ENCODE results near the gene SCAPER.
"Not testable (repeated sequence)": the region's sequence is repeated elsewhere in the genome, so short reads cannot be mapped to it uniquely, and the experiment has no call there.

The SCAPER gene

DNA sequence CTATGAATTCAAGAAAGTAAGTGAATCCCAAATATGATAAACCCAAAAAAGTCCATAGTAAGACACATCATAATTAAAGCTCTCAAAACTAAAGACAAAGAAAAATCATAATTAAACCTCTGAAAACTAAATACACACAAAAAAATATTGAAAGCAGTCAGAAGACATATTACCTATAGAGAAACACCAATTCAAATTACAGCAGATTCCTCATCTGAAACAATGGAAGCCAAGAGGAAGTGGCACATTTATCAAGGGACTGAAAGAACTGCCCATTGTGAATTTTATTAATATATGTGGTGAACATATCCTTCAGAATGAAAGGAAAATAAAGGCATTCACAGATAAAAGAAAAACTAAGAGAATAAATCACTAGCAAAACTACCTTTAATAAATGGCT, 128.2 kb downstream of the SCAPER start:
- DNase-seq (ENCODE audit: low spot score), result no peak

GRCh38 chr15:76776480-76776879, 128.7 kb downstream of the SCAPER start:
- DNase-seq (ENCODE audit: low spot score), result no peak

- no peak for DNase-seq (ENCODE audit: low spot score)
Measured at GRCh38 chr15:76773234-76773633, 131.9 kb downstream of the SCAPER start.

- no peak for DNase-seq (ENCODE audit: low spot score)
Measured at GRCh38 chr15:76772776-76773175, 132.4 kb downstream of the SCAPER start.

- no peak for DNase-seq (ENCODE audit: low spot score)
Measured at GRCh38 chr15:76764004-76764403, 141.1 kb downstream of the SCAPER start.

- DNase-seq (ENCODE audit: low spot score), result no peak
Measured at GRCh38 chr15:76763554-76763953, 141.6 kb downstream of the SCAPER start.

- DNase-seq (ENCODE audit: low spot score), result no peak
Measured at GRCh38 chr15:76756381-76756780, 148.8 kb downstream of the SCAPER start.

GRCh38 chr15:76753771-76754170, 151.4 kb downstream of the SCAPER start:
- DNase-seq (ENCODE audit: low spot score), result no peak

DNA sequence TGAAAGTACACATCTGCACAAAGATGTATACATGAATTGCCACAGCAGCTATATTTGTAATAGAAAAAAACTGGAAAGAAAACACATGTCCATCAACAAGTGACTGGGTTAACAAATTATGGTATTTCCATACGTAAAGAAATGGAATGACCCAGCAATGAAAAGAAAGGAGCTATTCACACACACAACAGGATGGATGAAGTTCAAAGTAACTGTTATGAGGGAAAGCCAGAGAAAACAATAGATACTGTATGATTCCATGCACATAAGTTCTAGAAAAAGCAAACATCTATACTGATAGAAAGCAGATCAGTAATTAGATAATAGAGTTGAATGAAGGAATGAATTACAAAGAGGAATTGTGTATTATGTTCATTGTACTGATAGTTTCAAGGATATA, 152.0 kb downstream of the SCAPER start:
- DNase-seq (ENCODE audit: low spot score), result no peak

- DNase-seq (ENCODE audit: low spot score), result no peak
Measured at GRCh38 chr15:76752549-76752948, 152.6 kb downstream of the SCAPER start.

DNA sequence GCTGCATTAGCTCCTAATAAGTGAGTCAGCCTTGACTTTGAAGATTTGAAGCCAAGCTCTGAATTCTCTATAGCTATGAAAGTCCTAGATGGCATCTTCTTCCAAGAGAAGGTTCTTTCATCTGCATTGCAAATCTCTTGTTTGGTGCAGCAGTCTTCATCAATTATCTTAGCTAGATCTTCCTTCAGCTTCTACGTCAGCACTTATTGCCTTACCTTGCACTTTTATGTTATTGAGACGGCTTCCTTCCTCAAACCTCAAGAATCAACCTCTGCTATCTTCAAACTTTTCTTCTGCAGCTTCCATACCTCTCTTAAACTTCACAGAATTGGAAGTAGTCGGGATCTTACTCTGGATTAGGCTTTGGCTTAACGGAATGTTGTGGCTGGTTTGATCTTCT, 167.6 kb downstream of the SCAPER start:
- no peak for DNase-seq (ENCODE audit: low spot score)

- not testable (repeated sequence) for DNase-seq (ENCODE audit: low spot score)
Measured at GRCh38 chr15:76732321-76732720, 172.8 kb downstream of the SCAPER start.

- DNase-seq (ENCODE audit: low spot score), result peak; percentile 25
Measured at GRCh38 chr15:76730262-76730661, 174.9 kb downstream of the SCAPER start.

DNA sequence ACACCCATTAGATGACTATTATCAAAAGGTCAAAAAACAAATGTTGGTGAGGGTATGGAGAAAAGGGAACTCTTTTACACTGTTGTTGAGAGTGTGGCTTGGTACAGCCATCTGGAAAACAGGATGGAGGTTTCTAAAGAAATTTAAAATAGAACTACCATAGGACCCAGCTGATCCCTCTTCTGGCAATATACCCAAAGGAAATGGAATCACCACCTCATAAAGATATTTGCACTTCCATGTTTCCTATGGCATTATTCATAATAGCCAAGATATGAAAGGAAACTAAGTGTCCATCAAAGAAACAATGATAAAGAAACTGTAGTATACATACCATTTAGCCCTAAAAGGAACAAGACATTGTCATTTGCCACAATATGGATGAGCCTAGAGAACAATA, 186.3 kb downstream of the SCAPER start:
- no peak for DNase-seq (ENCODE audit: low spot score)

- no peak for DNase-seq (ENCODE audit: low spot score)
Measured at GRCh38 chr15:76714950-76715349, 190.2 kb downstream of the SCAPER start.

DNA sequence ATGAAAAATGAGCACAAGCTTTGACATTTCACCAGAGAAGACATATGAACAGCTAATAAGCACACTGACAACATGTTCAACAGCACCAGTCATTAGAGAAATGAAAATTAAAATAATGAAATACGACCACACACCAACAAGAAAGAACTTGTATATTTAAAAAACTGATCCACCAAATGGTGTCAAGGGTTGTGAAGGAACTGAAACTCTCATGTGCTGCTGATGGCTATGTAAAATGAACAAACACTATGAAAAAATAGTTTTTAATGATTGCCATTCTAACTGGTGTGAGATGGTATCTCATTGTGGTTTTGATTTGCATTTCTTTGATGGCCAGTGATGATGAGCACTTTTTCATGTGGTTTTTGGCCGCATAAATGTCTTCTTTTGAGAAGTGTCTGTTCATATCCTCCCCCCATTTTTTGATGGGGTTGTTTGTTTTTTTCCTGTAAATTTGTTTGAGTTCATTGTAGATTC, 193.8 kb downstream of the SCAPER start:
- DNase-seq (ENCODE audit: low spot score), result no peak

DNA sequence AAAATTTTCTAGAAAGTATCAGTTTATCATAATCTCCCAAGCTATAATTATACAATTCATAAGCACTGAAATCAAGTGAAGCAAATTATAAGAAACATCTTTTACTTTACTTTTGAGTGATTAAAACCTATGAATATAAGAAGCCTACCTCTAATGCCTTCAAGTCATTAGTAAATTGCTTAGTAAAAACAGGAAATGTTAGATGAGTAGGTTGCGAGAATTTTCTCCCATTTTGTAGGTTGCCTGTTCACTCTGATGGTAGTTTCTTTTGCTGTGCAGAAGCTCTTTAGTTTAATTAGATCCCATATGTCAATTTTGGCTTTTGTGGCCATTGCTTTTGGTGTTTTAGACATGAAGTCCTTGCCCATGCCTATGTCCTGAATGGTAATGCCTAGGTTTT, 201.1 kb downstream of the SCAPER start:
- DNase-seq (ENCODE audit: low spot score), result not testable (repeated sequence)

GRCh38 chr15:76696840-76697239, 208.3 kb downstream of the SCAPER start:
- no peak for DNase-seq (ENCODE audit: low spot score)

DNA sequence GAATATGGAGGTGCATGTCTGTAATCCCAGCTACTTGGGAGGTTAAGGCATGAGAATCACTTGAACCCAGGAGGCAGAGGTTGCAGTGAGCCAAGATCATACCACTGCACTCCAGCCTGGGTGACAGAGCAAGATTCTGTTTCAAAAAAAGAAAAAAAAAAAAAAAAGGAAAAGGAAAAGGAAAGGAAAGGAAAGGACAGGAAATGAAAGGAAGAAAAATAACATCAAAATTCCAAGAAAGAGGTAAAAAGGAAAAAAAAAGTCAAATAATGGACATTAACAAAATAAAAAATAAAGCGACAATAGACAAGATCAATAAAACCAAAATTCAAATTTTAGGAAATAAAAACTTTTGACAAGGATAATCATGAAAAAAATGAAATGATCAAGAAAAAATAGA, 212.6 kb downstream of the SCAPER start:
- not testable (repeated sequence) for DNase-seq (ENCODE audit: low spot score)

DNA sequence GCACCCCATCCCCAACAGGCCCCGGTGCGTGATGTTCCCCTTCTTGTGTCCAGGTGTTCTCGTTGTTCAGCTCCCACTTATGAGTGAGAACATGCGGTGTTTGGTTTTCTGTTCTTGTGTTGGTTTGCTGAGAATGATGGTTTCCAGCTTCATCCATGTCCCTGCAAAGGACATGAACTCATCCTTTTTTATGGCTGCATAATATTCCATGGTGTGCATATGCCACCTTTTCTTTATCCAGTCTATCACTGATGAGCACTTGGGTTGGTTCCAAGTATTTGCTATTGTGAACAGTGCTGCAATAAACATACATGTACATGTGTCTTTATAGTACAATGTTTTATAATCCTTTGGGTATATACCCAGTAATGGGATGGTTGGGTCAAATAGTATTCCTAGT, 217.5 kb downstream of the SCAPER start:
- not testable (repeated sequence) for DNase-seq (ENCODE audit: low spot score)

- no peak for DNase-seq (ENCODE audit: low spot score)
Measured at GRCh38 chr15:76684002-76684401, 221.1 kb downstream of the SCAPER start.

- no peak for DNase-seq (ENCODE audit: low spot score)
Measured at GRCh38 chr15:76682833-76683232, 222.3 kb downstream of the SCAPER start.

DNA sequence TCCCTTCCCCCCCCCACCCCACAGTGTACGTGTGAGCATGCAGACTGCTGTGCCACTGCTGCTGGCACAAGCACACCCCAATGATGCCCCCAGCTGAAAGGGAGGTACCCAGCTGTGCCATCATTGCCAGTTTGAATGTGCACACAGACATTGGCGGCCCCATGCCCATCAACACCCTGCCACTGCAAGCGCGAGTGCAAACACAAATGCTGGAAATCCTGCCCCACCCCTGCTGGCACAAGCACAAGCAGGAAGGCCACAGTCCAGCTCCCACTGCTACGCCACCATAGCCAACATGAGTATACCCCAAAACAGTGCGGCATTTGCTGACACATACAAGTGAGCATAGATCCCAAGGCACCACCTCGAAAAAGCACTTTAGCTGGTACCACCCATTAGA, 222.9 kb downstream of the SCAPER start:
- DNase-seq (ENCODE audit: low spot score), result no peak

DNA sequence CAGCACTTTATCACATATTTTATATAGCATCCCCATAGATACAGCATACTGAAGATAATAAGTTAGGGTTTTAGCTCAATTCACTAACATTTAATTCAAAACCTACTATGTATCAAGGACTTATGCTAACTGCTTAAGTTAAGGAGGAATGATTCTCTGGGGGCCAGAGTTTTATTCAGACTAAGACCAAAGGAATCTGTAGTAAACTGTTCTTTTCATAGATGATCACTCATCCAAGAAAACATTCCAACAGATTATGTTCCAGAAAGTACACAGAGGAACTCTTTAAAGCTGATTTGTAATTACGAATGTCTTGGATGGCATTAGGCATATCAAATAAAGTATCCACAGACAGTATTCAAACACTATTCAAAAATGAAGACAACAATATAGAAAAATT, 226.4 kb downstream of the SCAPER start:
- peak; percentile 10 for DNase-seq (ENCODE audit: low spot score)

GRCh38 chr15:76674883-76675282, 230.3 kb downstream of the SCAPER start:
- no peak for DNase-seq (ENCODE audit: low spot score)

All from AG20443 (cell line).